Right lobe of liver (tissue), 6 donors: ENCODE results near the gene HHLA2. TPM values are rescaled to one million over a fixed set of nuclear protein-coding genes. Genes with fewer than 3 reads are reported as not detected.

ENCODE experiments used
- ATAC-seq, 4 donors: fragments of 200-7000 bp; cut with Tn5 transposase; one replicate each; pipeline ENCODE4 v1.9.1; 2020; ENCODE audit warnings: mild to moderate bottlenecking in 4 of 4, moderate library complexity in 4 of 4
- DNase-seq, 3 donors: peaks; one replicate each; pipeline ENCODE4 v3.0.0-alpha.2; 2020
- H3K27ac ChIP-seq, 3 donors: fragments of 200-600 bp; one replicate each; pipeline ENCODE4 v1.8.0; 2022
- H3K27me3 ChIP-seq, 2 donors: fragments of 200-600 bp; one replicate each; pipeline ENCODE4 v1.8.0; 2022
- H3K36me3 ChIP-seq, 4 donors: fragments of 200-600 bp; sonication (generic) in 1 of 4; one replicate each; pipeline versions ENCODE4 v1.5.1 to v1.8.0; 2017 to 2022; ENCODE audit warnings: control low read depth in 1 of 4
- H3K4me1 ChIP-seq, 4 donors: fragments of 200-600 bp; sonication (generic) in 1 of 4; one replicate each; pipeline versions ENCODE4 v1.5.1 to v1.8.0; 2017 to 2022; ENCODE audit warnings: control low read depth in 1 of 4
- H3K4me3 ChIP-seq, 3 donors: fragments of 200-600 bp; one replicate each; pipeline ENCODE4 v1.8.0; 2022
- H3K9me3 ChIP-seq, 4 donors: fragments of 200-600 bp; sonication (generic) in 1 of 4; one replicate each; pipeline versions ENCODE4 v1.5.1 to v1.8.0; 2017 to 2022; ENCODE audit warnings: control low read depth in 1 of 4
- POLR2A ChIP-seq: fragments of 450-650 bp; IDR thresholded peaks from one replicate; pipeline ENCODE4 v1.6.1; 2017; ENCODE audit warnings: antibody characterized with exemption, mild to moderate bottlenecking
- WGBS: methylation state at CpG from one replicate; pipeline ENCODE4 v1.1.6; 2018; ENCODE audit warnings: low coverage, low lambda C conversion rate; ENCODE audit not compliant: insufficient coverage; ENCODE audit errors: missing lambda C conversion rate; 5-methylcytosine and 5-hydroxymethylcytosine counted together
- intact Hi-C, 2 donors: fragments of 100-400 bp; cut with DNase I; formaldehyde crosslinking; loops; one replicate each; pipeline versions ENCODE4 v1.11.2 to v1.14.1; 2022
- total RNA-seq, 6 experiments: library from RNA; depleted of rRNA in 2 of 6; stranded (reverse); fragments of >200 nt in 2 of 6; fragmentation: NEBNext Ultra II Directional in 3 of 6; extraction: Animal tissue kit (Norgen Biotek cat#: 25700) in 3 of 6; gene quantifications; one replicate each; pipeline versions ENCODE4 v1.1.0 to v1.2.4, GENCODE V29; 2016 to 2023
- TF ChIP-seq, protein P1 (sequence below), 4 donors: fragments of 200-600 bp in 3 of 4; fragments of 450-650 bp in 1 of 4; IDR thresholded peaks; one replicate each; pipeline versions ENCODE4 v1.5.1 to v1.8.0; 2016 to 2022; ENCODE audit warnings: antibody characterized with exemption in 4 of 4, mild to moderate bottlenecking in 2 of 4
- donor health status: DM: no; HTN: yes; CAD: no.
- donor health status: DM: no; HTN: no; CAD: no.
- donor health status: DM: no; HTN: no; CAD: no.
- donor health status: DM: no; HTN: yes; CAD: no.
- donor health status: DM: no; HTN: yes; CAD: no.

The HHLA2 gene
- total RNA-seq, 6 experiments from 2014 or later: not detected

DNA sequence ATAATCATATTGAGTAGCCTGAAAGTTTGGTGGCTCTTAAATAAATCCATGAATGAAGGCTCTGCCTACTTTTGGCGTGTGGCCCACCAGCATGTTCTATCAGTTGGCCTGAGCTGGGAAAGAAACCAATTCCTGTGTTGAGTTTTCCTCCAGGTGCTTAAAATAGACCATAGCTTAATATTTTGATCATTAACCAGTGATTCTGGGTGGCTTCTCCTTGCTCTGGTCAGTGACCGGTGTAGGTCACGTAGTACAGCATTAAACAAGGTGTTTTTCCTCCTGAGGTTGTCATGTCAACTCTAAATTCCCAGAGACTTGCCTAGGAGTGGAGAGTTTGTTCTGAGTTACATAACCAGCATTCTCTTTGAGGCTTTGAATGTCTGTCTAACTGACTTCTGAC is 1.3 kb downstream of the HHLA2 start:
- H3K27ac ChIP-seq: peak overlapping the region in 1 of 3 donors; percentile 10
- DNase-seq: peak; percentile 58 to 71 (median 61)
- no peaks in the 10 kb centered on the region for H3K27me3 ChIP-seq

DNA sequence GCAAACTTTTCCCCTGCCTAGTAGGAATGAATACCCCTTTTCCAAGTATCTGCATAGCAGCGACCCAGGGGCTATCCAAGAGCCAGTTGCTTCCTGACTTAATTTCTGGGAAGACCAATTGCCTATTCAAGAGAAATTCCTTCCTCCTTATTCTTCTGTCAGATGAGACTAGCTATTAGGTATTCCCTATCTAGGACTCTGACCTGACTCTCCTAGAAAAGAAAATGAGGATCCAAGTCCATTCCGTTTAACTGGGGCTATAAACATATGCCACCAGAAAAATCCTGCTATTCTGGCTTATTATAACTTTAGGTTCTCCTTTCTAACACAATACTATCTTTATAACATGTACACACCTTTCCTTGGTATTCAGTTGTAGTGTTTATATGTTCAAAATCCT is 1.7 kb downstream of the HHLA2 start:
- H3K4me3 ChIP-seq: no peak overlapping the region
- WGBS: 24% methylated on average over 2 of the region's 2 CpGs
- TF ChIP-seq POLR2A: no peak
- TF ChIP-seq, protein P1, sequence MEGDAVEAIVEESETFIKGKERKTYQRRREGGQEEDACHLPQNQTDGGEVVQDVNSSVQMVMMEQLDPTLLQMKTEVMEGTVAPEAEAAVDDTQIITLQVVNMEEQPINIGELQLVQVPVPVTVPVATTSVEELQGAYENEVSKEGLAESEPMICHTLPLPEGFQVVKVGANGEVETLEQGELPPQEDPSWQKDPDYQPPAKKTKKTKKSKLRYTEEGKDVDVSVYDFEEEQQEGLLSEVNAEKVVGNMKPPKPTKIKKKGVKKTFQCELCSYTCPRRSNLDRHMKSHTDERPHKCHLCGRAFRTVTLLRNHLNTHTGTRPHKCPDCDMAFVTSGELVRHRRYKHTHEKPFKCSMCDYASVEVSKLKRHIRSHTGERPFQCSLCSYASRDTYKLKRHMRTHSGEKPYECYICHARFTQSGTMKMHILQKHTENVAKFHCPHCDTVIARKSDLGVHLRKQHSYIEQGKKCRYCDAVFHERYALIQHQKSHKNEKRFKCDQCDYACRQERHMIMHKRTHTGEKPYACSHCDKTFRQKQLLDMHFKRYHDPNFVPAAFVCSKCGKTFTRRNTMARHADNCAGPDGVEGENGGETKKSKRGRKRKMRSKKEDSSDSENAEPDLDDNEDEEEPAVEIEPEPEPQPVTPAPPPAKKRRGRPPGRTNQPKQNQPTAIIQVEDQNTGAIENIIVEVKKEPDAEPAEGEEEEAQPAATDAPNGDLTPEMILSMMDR (IDR thresholded peaks at IDR 0.05): no peak
- peaks cover 0 to 5% (median 2%) of the 10 kb centered on the region in 4 donors for H3K4me1 ChIP-seq
- ATAC-seq (peak in 2 of 4 donors; percentile 24 to 34), DNase-seq (no peak)
- no peaks in the 10 kb centered on the region for H3K36me3 ChIP-seq
- H3K9me3 ChIP-seq: no peaks in the 10 kb centered on the region
- intact Hi-C loops: no loop called here
- no peaks in the 10 kb centered on the region for H3K27me3 ChIP-seq
- H3K27ac ChIP-seq: peak overlapping the region in 1 of 3 donors; percentile 10

More for the DNA sequence above, 1.3 kb downstream of the HHLA2 start:
- TF ChIP-seq, protein P1 (IDR thresholded peaks at IDR 0.05): no peak
- no peak for TF ChIP-seq POLR2A
- peaks cover 0 to 5% (median 2%) of the 10 kb centered on the region in 4 donors for H3K4me1 ChIP-seq
- H3K4me3 ChIP-seq: no peak overlapping the region
- H3K36me3 ChIP-seq: no peaks in the 10 kb centered on the region
- no peaks in the 10 kb centered on the region for H3K9me3 ChIP-seq
- 38% methylated on average over 3 of the region's 3 CpGs for WGBS
- ATAC-seq: peak; percentile 81 to 96 (median 88)
- intact Hi-C loops: no loop called here

DNA sequence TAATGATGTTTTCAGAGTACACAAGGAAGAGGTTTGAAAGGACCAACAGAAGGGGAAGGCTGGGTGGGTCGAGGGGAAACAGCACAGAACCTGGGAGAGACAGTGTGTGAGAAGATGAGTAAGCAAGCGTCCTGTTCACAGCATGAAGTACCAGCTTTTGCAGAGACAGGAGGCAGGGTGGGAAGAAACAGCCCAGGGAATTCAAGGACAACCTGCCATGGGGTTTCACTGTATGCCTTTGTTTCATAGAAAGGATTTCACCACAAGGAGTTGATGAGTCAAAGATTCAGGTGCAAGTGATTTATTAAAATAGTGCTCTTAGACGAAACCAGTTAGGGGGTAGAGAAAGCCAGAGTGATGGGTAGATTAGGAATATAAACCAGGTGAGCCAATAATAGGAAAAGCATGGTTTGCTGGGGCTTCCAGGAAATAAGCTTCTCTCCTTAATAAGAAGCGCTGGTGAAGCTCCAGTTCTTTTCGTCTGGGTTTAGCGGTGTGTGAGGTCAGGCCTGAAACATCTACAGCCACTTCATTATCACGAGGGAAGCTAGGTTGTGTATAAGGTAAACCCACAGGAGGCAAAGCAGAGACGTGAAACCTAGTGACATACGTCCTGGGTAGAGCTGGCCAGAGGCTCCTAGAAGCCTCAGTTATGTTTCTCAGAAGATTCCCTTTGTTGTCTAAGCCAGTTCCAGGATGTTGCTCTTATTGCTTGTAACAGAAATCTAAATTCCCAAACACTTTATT is 3.9 kb downstream of the HHLA2 start:
- TF ChIP-seq POLR2A: no peak
- TF ChIP-seq, protein P1 (IDR thresholded peaks at IDR 0.05): no peak
- Histone ChIP-seq H3K27ac (no peak overlapping the region), H3K4me1 (peaks cover 0 to 5% (median 2%) of the 10 kb centered on the region in 4 donors), H3K27me3 (no peaks in the 10 kb centered on the region), H3K36me3 (no peaks in the 10 kb centered on the region), H3K4me3 (no peak overlapping the region), H3K9me3 (no peaks in the 10 kb centered on the region)
- no peak for DNase-seq
- WGBS: 70% methylated on average over 9 of the region's 9 CpGs
- ATAC-seq: no peak
- intact Hi-C loops: no loop called here

DNA sequence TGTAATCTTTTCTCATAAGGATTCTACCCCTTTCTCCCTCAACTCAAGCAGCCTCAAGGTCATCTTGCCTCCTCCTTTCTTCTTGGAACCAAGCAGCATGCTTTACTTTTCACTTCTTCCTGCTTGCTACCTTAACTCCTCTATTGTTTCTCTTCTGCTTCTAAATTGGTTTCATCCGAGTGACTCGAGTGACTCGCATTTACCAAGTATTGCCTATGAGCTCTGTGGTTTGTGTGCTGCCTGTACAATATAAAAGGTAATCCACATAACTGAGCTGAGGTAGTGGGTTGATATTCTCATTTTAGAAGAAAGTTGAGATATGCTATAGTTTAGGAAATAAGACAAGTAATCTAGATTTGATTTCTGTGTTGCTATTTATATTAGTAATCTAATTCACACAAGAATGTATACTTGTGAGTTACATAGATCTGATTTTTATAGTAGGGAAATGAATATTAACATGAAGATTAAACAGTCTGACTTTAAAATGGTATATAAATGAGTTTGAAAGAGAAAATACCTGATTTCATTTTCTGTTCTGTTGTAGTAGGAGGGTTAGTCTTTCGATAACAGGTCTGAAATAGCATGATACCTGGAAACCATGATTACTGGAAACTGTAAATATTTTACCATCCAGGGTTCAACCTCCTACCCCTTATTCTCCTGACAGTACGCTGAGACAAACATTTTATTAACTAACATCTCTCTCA is 5.5 kb downstream of the HHLA2 start:
- Histone ChIP-seq H3K4me3 (no peak overlapping the region), H3K27me3 (no peaks in the 10 kb centered on the region), H3K27ac (no peak overlapping the region), H3K4me1 (peaks cover 0 to 5% (median 2%) of the 10 kb centered on the region in 4 donors), H3K36me3 (no peaks in the 10 kb centered on the region), H3K9me3 (no peaks in the 10 kb centered on the region)
- TF ChIP-seq, protein P1 (IDR thresholded peaks at IDR 0.05): no peak
- no peak for TF ChIP-seq POLR2A
- intact Hi-C loops: no loop called here
- ATAC-seq (no peak), DNase-seq (no peak)
- WGBS: 44% methylated on average over 5 of the region's 5 CpGs
